ENCODE data around the gene ZDHHC13. TPM values are rescaled to one million over a fixed set of nuclear protein-coding genes. Genes with fewer than 3 reads are reported as not detected.

Gene ZDHHC13
- total and polyA plus RNA-seq, 2 donors (not counting 1 experiment from before 2014, with no cell fraction given): 8.8 to 21.7 TPM

DNA sequence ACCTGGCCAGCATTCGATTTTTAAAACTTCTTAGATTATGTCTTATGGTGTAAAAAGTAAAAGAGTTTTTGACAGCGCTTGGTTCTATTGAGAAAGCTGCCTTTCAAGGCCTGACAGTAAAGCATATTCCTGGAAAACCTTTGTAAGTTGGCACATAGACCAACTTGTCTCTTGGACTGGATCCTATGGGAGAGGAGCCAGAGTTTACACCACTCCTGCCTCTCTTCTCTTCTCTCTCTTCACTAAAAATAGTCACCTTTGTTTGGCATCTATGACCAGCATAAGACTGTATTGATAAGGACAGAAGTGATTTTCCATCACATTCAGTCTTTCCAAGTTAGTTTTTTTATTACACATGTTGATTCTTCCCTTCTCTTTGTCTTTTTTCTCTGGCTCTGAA, 51.1 kb downstream of the ZDHHC13 start:
- Histone ChIP-seq H4K20me1 (ENCODE audit: control insufficient read depth, insufficient read depth, low read length, poor library complexity, severe bottlenecking) (no peaks in the 10 kb centered on the region), H2AFZ (ENCODE audit: insufficient read depth, low read depth, low read length, poor library complexity, severe bottlenecking) (no peak overlapping the region), H3K4me2 (replicated peaks; ENCODE audit: low read depth, low read length, poor library complexity, severe bottlenecking) (no peak overlapping the region), H3K36me3 (replicated peaks in 1 of 2; ENCODE audit: control extremely low read depth in 1 of 2, control insufficient read depth in 1 of 2, extremely low read depth in 1 of 2, insufficient read depth in 2 of 2, low read length in 1 of 2) (peaks cover 7 to 58% of the 10 kb centered on the region in 2 experiments), H3K27ac (ENCODE audit: low read length in 2 of 2) (no peak overlapping the region), H3K4me3 (ENCODE audit: control extremely low read depth in 1 of 5, extremely low read depth in 1 of 5, insufficient read depth in 1 of 5, low read depth in 2 of 5, low read length in 4 of 5) (no peak overlapping the region), H3K9ac (ENCODE audit: low read length) (no peak overlapping the region), H3K79me2 (ENCODE audit: control insufficient read depth, insufficient read depth, low read length) (no peaks in the 10 kb centered on the region), H3K9me3 (ENCODE audit: control extremely low read depth in 1 of 3, control insufficient read depth in 2 of 3, insufficient read depth in 1 of 3, low read length in 2 of 3) (no peaks in the 10 kb centered on the region), H3K4me1 (ENCODE audit: control insufficient read depth in 2 of 2, insufficient read depth in 2 of 2, low read length in 2 of 2) (no peaks in the 10 kb centered on the region), H3K27me3 (replicated peaks in 1 of 4; ENCODE audit: control extremely low read depth in 1 of 4, control insufficient read depth in 3 of 4, insufficient read depth in 4 of 4, low read length in 3 of 4) (no peaks in the 10 kb centered on the region)
- Mint-ChIP-seq H3K9me3 (ENCODE audit: insufficient read depth) (no peaks in the 10 kb centered on the region), H3K4me3 (no peak overlapping the region), H3K27me3 (no peaks in the 10 kb centered on the region), H3K27ac (no peak overlapping the region), H3K4me1 (no peaks in the 10 kb centered on the region)
- DNase-seq: no peak
- intact Hi-C loops (cut with micrococcal nuclease): no loop called here
- POLR2A ChIA-PET: no interaction called here
- WGBS (ENCODE audit: insufficient coverage): 100% methylated on average over 1 of the region's 2 CpGs
- ATAC-seq (ENCODE audit: low read depth): no peak
- TF ChIP-seq EZH2 (IDR thresholded peaks at IDR 0.05; ENCODE audit: borderline replicate concordance, insufficient read depth, low read depth, low read length, poor library complexity, severe bottlenecking): no peak
- TF ChIP-seq, protein P1, sequence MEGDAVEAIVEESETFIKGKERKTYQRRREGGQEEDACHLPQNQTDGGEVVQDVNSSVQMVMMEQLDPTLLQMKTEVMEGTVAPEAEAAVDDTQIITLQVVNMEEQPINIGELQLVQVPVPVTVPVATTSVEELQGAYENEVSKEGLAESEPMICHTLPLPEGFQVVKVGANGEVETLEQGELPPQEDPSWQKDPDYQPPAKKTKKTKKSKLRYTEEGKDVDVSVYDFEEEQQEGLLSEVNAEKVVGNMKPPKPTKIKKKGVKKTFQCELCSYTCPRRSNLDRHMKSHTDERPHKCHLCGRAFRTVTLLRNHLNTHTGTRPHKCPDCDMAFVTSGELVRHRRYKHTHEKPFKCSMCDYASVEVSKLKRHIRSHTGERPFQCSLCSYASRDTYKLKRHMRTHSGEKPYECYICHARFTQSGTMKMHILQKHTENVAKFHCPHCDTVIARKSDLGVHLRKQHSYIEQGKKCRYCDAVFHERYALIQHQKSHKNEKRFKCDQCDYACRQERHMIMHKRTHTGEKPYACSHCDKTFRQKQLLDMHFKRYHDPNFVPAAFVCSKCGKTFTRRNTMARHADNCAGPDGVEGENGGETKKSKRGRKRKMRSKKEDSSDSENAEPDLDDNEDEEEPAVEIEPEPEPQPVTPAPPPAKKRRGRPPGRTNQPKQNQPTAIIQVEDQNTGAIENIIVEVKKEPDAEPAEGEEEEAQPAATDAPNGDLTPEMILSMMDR (IDR thresholded peaks at IDR 0.05): no peak
- CTCF ChIA-PET: interaction anchor here (1.2 kb wide), 1 partner anchor 13 kb away, joined by 4 read pairs; no protein-coding TSS in a partner anchor

DNA sequence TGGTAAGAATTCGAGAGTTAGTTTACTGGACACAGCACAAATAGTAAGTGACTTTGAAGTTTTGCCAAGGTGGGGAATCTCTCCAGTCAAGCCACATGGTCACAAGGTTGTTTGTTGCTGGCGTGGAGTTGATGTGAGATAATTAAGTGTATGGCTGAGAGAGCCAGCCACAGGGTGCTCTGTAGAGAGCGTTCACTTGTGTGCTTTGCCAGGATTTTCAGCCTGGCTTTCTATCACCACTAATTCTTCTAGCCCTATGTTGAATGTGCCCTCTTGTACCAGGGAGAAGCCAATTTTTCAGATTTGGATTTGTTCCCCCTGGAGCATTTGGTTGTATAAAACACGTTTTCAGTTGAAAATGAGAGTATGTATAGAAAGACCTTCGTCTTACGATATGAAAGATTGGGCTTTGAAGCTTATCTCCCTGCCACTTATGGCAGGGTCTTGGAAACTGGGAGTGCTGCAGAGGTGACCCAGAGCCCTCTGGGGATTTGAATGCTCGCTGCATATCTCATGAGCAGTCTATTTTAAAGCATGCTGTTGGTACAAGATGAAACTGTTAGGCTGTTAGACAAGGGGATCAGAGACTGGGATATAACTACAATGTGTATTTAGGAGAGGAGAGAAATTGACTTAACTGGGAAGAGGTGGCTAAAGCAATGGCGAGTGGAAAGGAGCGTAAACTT, 56.2 kb downstream of the ZDHHC13 start:
- no peaks in the 10 kb centered on the region for H3K27me3 Mint-ChIP-seq
- H3K4me1 Mint-ChIP-seq: peaks cover 16% of the 10 kb centered on the region
- ATAC-seq (ENCODE audit: low read depth) (no peak), DNase-seq (no peak)
- Histone ChIP-seq H3K4me1 (ENCODE audit: control insufficient read depth in 2 of 2, insufficient read depth in 2 of 2, low read length in 2 of 2) (no peaks in the 10 kb centered on the region), H3K27ac (ENCODE audit: low read length in 2 of 2) (no peak overlapping the region), H4K20me1 (ENCODE audit: control insufficient read depth, insufficient read depth, low read length, poor library complexity, severe bottlenecking) (no peaks in the 10 kb centered on the region), H3K79me2 (ENCODE audit: control insufficient read depth, insufficient read depth, low read length) (no peaks in the 10 kb centered on the region), H3K27me3 (replicated peaks in 1 of 4; ENCODE audit: control extremely low read depth in 1 of 4, control insufficient read depth in 3 of 4, insufficient read depth in 4 of 4, low read length in 3 of 4) (no peaks in the 10 kb centered on the region), H3K4me3 (ENCODE audit: control extremely low read depth in 1 of 5, extremely low read depth in 1 of 5, insufficient read depth in 1 of 5, low read depth in 2 of 5, low read length in 4 of 5) (no peak overlapping the region), H3K36me3 (replicated peaks in 1 of 2; ENCODE audit: control extremely low read depth in 1 of 2, control insufficient read depth in 1 of 2, extremely low read depth in 1 of 2, insufficient read depth in 2 of 2, low read length in 1 of 2) (peaks cover 8 to 52% of the 10 kb centered on the region in 2 experiments), H3K9ac (ENCODE audit: low read length) (no peak overlapping the region), H2AFZ (ENCODE audit: insufficient read depth, low read depth, low read length, poor library complexity, severe bottlenecking) (no peak overlapping the region), H3K4me2 (replicated peaks; ENCODE audit: low read depth, low read length, poor library complexity, severe bottlenecking) (no peak overlapping the region), H3K9me3 (ENCODE audit: control extremely low read depth in 1 of 3, control insufficient read depth in 2 of 3, insufficient read depth in 1 of 3, low read length in 2 of 3) (no peaks in the 10 kb centered on the region)
- intact Hi-C loops (cut with micrococcal nuclease): no loop called here
- ChIA-PET POLR2A (no interaction called here), CTCF (no interaction called here)
- no peak for TF ChIP-seq EZH2 (IDR thresholded peaks at IDR 0.05; ENCODE audit: borderline replicate concordance, insufficient read depth, low read depth, low read length, poor library complexity, severe bottlenecking)
- TF ChIP-seq, protein P1 (IDR thresholded peaks at IDR 0.05): no peak
- no peak overlapping the region for H3K27ac Mint-ChIP-seq
- H3K9me3 Mint-ChIP-seq (ENCODE audit: insufficient read depth): no peaks in the 10 kb centered on the region
- 94% methylated on average over 5 of the region's 9 CpGs for WGBS (ENCODE audit: insufficient coverage)
- H3K4me3 Mint-ChIP-seq: no peak overlapping the region
